Measurements from ENCODE around the gene DNAAF1. TPM values are rescaled to one million over a fixed set of nuclear protein-coding genes. Genes with fewer than 3 reads are reported as not detected.

DNAAF1 gene
- total RNA-seq, 4 donors from 2014 or later = not detected

- H3K4me3 ChIP-seq = no peak overlapping the region
- no peaks in the 10 kb centered on the region for H3K4me1 ChIP-seq
- H3K27me3 ChIP-seq = no peaks in the 10 kb centered on the region
- in situ Hi-C loops (cut with MboI; ENCODE audit: low pct_ligation_motif_present in 1 of 4, low pct_unique_long_range_greater_than_20kb in 1 of 4, low sequenced_read_pairs in 3 of 4) (no loop called here), intact Hi-C loops (cut with DNase I; ENCODE audit: low total_unique reads) (no loop called here)
- H3K36me3 ChIP-seq = no peaks in the 10 kb centered on the region
- no peaks in the 10 kb centered on the region for H3K9me3 ChIP-seq
- no peak for TF ChIP-seq CTCF (IDR thresholded peaks at IDR 0.05)
- no peak for TF ChIP-seq POLR2AphosphoS5 (IDR thresholded peaks at IDR 0.05)
- no peak for TF ChIP-seq POLR2A (IDR thresholded peaks at IDR 0.05)
- no peak for TF ChIP-seq EP300 (IDR thresholded peaks at IDR 0.05; ENCODE audit: low read depth)
- no peak for DNase-seq
- H3K27ac ChIP-seq = no peak overlapping the region
- WGBS, 2 donors (ENCODE audit: low coverage in 1 of 2) = 81% methylated on average over 4 to 8 of the region's 8 CpGs
These were observed 62.8 kb downstream of the DNAAF1 start for GRCh38 chr16:84207879-84208278.

DNA sequence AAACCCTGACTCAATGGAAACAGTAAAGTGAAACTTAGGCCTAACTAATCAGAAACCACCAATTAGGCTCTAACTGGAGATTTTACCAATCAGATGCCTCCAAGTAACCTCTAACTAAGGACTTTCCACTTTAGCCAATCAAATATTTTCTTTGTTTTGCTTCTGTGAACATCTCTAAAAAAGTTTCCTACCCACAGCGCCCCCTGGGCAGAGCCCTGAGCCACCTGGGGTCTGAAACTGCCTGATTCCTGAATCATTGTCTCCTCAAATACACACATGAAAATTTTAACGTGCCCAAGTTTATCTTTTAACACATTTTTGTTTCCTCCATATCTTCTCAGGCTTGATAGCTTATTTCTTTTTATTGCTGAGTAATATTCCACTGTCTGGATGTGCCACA is 64.9 kb downstream of the DNAAF1 start:
- Histone ChIP-seq H3K36me3 (no peaks in the 10 kb centered on the region), H3K4me3 (no peak overlapping the region), H3K27ac (no peak overlapping the region), H3K9me3 (no peaks in the 10 kb centered on the region), H3K27me3 (no peaks in the 10 kb centered on the region), H3K4me1 (no peaks in the 10 kb centered on the region)
- TF ChIP-seq CTCF (IDR thresholded peaks at IDR 0.05) (no peak), POLR2A (IDR thresholded peaks at IDR 0.05) (no peak), EP300 (IDR thresholded peaks at IDR 0.05; ENCODE audit: low read depth) (no peak), POLR2AphosphoS5 (IDR thresholded peaks at IDR 0.05) (no peak)
- intact Hi-C loops (cut with DNase I; ENCODE audit: low total_unique reads) = no loop called here
- 74 to 80% methylated on average over 2 of the region's 2 CpGs for WGBS, 2 donors (ENCODE audit: low coverage in 1 of 2)
- no peak for DNase-seq
- in situ Hi-C loops (cut with MboI; ENCODE audit: low pct_ligation_motif_present in 1 of 4, low pct_unique_long_range_greater_than_20kb in 1 of 4, low sequenced_read_pairs in 3 of 4) = no loop called here

- DNase-seq = no peak
- no peaks in the 10 kb centered on the region for H3K27me3 ChIP-seq
- no peaks in the 10 kb centered on the region for H3K4me1 ChIP-seq
- no peaks in the 10 kb centered on the region for H3K9me3 ChIP-seq
- TF ChIP-seq CTCF (IDR thresholded peaks at IDR 0.05) (no peak), POLR2AphosphoS5 (IDR thresholded peaks at IDR 0.05) (no peak), EP300 (IDR thresholded peaks at IDR 0.05; ENCODE audit: low read depth) (no peak), POLR2A (IDR thresholded peaks at IDR 0.05) (no peak)
- H3K36me3 ChIP-seq = no peaks in the 10 kb centered on the region
- in situ Hi-C loops (cut with MboI; ENCODE audit: low pct_ligation_motif_present in 1 of 4, low pct_unique_long_range_greater_than_20kb in 1 of 4, low sequenced_read_pairs in 3 of 4) = no loop called here
- intact Hi-C loops (cut with DNase I; ENCODE audit: low total_unique reads) = no loop called here
- no peak overlapping the region for H3K4me3 ChIP-seq
- no peak overlapping the region for H3K27ac ChIP-seq
- WGBS, 2 donors (ENCODE audit: low coverage in 1 of 2) = 25 to 42% methylated on average over 2 to 4 of the region's 4 CpGs
These were observed 67.0 kb downstream of the DNAAF1 start for GRCh38 chr16:84212154-84212553.

DNA sequence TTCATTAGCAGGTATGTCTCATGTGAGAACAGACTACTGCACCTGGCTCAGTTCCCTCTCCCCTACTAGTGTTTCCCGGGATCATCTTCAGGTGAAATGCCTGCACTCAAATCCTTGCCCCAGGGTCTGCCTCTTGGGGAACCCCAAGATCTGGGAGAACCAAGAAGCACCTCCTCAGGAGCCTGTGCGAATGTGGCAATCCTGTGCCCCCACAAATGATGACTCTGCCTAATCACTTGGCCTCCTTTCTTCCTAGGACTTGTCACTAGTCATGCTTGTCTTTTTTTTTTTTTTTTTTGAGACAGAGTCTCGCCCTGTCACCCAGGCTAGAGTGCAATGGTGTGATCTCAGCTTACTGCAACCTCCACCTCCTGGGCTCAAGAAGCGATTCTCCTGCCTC is 67.5 kb downstream of the DNAAF1 start:
- Histone ChIP-seq H3K4me3 (no peak overlapping the region), H3K36me3 (no peaks in the 10 kb centered on the region), H3K27me3 (no peaks in the 10 kb centered on the region), H3K9me3 (no peaks in the 10 kb centered on the region), H3K4me1 (no peaks in the 10 kb centered on the region), H3K27ac (no peak overlapping the region)
- no peak for DNase-seq
- intact Hi-C loops (cut with DNase I; ENCODE audit: low total_unique reads) = no loop called here
- in situ Hi-C loops (cut with MboI; ENCODE audit: low pct_ligation_motif_present in 1 of 4, low pct_unique_long_range_greater_than_20kb in 1 of 4, low sequenced_read_pairs in 3 of 4) = no loop called here
- TF ChIP-seq POLR2A (IDR thresholded peaks at IDR 0.05) (no peak), CTCF (IDR thresholded peaks at IDR 0.05) (no peak), POLR2AphosphoS5 (IDR thresholded peaks at IDR 0.05) (no peak), EP300 (IDR thresholded peaks at IDR 0.05; ENCODE audit: low read depth) (no peak)
- WGBS, 2 donors (ENCODE audit: low coverage in 1 of 2) = 82 to 83% methylated on average over 2 to 4 of the region's 4 CpGs

Measured in transverse colon (tissue), 4 donors.